Right ventricle myocardium superior (tissue), 1 donor: ENCODE results near the gene RASSF5. TPM values are rescaled to one million over a fixed set of nuclear protein-coding genes. Genes with fewer than 3 reads are reported as not detected.

Experiments
- ATAC-seq: fragments of 200-7000 bp; cut with Tn5 transposase; one replicate; pipeline ENCODE4 v1.9.1; 2020; ENCODE audit warnings: mild to moderate bottlenecking; ENCODE audit not compliant: poor library complexity
- DNase-seq: peaks from one replicate; pipeline ENCODE4 v3.0.0-alpha.2; 2020
- intact Hi-C: fragments of 100-400 bp; cut with DNase I; formaldehyde crosslinking; loops from one replicate; pipeline ENCODE4 v1.11.2; 2022
- total RNA-seq: library from RNA; stranded (reverse); fragmentation: NEBNext Ultra II Directional; extraction: Animal tissue kit (Norgen Biotek cat#: 25700); gene quantifications from one replicate; pipeline ENCODE4 v1.2.1, GENCODE V29; 2021
- donor health status: DM: no; HTN: yes; CAD: no; lungs with severe emphysema.

Gene RASSF5
- total RNA-seq, 1 donor from 2014 or later, result 3.9 TPM

DNA sequence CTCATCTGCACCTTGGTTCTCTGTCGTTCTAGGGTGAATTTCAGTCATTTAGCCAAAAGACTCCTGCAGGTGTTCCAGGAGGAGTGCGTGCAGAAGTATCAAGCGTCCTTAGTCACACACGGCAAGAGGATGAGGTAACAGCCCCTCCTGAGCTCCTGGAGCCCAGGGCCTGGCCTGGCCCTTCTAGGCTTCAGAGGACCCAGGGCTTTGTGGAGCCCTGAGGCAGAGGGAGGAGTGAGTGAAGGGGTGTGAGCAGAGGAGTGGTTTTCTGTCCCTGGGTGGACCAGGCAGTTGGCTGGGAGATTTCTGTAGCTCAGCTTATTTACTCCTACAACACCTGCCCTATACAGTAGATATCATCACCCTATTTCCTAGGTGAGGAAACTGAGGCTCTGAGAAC is 15.7 kb upstream of the RASSF5 start:
- intact Hi-C loops, result loop anchor here (2.0 kb wide), 2 partner anchors 53 to 91 kb away; no protein-coding TSS in a partner anchor
- ATAC-seq (no peak), DNase-seq (no peak)

GRCh38 chr1:206492589-206492988 is 14.7 kb upstream of the RASSF5 start:
- DNase-seq (no peak), ATAC-seq (no peak)
- intact Hi-C loops, result no loop called here

- no peak for DNase-seq
- intact Hi-C loops, result no loop called here
- no peak for ATAC-seq
These were observed 14.1 kb upstream of the RASSF5 start for GRCh38 chr1:206493279-206493678.

DNA sequence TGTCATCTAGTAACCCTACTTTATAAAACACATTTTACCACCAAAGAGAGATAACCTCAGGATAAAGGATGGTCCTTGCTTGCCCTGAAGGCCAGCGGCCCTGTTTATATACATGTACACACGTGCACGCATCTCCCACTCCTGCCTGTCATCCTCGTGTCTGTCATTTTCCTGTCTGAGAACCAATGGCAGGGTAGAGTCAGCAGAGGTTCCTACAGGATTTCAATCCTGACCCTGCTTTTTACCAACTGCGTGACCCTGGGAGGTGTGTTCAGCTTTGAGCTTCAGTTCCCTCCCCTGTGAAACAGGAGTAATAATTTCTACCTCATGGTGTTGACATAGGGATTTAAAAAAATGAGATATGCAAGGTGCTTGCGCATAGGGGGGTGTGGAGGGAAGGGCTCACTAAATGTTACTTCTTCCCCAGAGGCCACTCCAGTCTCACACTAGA is 12.3 kb upstream of the RASSF5 start:
- peak; percentile 7 for ATAC-seq
- intact Hi-C loops, result no loop called here
- DNase-seq, result no peak

DNA sequence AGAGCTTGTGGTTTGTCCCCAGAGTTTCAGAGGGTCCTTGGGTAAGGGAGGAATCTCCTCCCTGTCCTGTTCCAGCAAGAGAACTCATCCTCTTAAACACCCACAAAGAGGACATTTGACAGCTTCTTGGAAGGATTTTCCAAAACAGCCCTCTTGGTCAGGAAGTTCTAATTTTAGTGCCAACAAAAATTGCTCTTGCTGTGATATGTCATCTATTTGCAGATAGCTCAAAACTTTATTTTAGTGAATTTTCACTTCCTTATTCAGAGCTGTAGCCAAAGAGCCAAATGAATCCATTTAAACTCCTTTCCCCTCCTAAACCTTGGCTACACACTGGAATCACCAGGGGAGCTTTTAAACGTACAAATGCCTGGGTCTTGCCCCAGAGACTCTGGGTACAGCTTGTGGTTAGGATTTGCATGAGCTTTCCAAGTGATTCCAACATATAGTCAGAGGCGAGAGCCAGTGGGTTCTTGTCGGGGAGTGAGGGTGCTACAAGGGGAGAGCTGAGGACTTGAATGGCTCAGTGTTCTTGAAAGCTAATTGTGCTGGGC is 11.8 kb upstream of the RASSF5 start:
- DNase-seq (no peak), ATAC-seq (peak; percentile 8)
- intact Hi-C loops, result no loop called here

GRCh38 chr1:206496131-206496793 is 11.1 kb upstream of the RASSF5 start:
- no peak for ATAC-seq
- DNase-seq, result peak; percentile 56
- intact Hi-C loops, result no loop called here

DNA sequence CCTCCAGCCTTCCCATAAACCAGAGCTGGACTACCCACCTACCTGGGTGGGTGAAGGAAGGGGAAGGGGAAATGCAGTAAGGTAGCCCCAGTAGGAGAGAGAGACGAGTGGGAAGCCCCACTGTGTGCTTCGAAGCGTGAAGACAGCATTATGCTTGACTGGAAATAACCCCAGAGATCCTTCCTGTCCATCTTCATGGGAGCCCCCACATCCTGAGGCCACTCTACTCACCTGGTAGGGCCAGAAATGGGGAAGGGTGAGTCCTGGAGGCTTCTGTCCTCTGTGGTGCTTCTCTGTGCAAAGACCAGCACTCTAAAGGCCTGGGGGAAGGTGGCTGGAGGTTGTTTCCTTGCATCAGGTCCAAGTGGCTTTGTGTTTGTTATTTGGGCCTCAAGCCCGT is 10.0 kb upstream of the RASSF5 start:
- intact Hi-C loops, result no loop called here

DNA sequence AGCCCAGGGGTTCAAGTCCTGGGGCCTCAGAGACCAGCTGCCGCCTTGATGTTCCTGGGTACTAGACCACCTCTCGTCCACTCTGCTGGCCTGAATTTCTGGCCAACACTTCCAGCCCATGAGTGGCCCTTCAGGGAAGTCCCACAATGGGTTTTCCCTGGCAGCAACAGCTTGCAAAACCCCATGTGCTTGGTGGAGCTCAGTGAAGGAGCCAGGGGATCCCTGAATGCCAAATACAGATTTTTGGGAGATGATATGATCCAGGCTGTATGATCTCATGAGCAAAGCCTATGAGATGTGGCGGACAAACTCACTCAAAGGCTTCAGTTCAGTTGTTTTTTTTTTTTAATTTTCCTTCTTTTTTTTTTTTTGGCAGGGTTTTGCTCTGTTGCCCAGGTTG is 9.6 kb upstream of the RASSF5 start:
- intact Hi-C loops, result no loop called here
- ATAC-seq (no peak), DNase-seq (no peak)

More for the DNA sequence above, 10.0 kb upstream of the RASSF5 start:
- DNase-seq (no peak), ATAC-seq (no peak)

- ATAC-seq (no peak), DNase-seq (no peak)
- intact Hi-C loops, result no loop called here
These were observed 8.6 kb upstream of the RASSF5 start for GRCh38 chr1:206498685-206499084.

DNA sequence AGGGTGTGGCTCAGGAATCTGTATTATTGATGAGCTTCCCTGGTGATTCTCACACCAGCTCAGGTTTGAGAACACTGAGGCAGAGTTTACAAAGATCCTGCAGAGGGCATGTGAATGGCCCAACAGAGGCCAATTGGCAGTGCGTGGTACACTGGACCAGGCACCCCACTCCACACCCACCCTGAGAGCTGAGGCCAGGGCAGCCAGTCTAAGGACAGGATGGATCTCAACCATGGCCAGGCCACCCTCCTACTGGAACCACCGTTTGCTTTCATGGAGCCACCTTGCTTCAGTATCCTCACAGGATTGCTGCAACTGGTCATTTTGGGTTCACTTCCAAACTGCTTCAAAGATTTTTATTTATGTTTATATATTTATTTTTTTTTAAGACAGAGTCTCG is 7.3 kb upstream of the RASSF5 start:
- DNase-seq, result no peak
- intact Hi-C loops, result no loop called here
- ATAC-seq, result no peak

DNA sequence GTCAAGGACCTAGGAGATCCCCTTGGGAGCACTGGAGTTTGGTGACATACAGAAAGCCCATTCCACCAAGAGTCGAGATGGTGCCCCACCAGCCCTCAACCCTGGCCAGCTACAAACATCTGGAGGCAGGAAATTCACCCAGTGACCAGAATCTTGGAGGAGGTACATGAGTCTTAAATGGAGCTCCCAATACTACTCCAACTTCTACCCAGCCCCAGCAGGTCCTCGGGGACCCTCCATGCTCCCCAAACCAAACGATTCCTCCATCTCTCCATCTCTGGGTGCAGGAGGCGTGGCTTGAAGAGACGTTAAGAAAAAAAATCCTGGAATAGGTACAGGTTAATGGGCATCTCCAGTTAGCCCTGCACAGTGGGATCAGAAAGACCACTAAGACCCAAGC is 5.5 kb upstream of the RASSF5 start:
- no peak for ATAC-seq
- intact Hi-C loops, result no loop called here

DNA sequence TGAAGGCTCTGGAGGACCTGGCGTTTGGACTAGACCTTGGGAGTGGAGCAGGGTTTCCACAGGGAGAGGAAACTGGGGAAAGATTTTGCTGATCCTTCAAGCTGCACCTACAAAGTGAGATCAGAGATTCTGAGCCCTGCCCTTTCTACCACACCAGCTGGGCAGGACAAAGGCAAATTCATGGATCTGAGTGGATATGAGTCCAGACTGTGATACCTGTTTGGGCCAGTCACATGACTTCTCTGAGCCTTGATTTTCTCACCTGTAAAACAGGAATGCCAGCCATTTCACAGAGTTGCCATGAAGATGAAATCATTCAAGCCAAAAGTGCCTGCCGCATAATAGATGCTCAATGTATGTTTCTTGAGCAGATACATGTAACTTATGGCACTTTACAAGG is 4.9 kb upstream of the RASSF5 start:
- no peak for ATAC-seq
- intact Hi-C loops, result no loop called here
- no peak for DNase-seq

More for the DNA sequence above, 5.5 kb upstream of the RASSF5 start:
- DNase-seq, result no peak

- DNase-seq (no peak), ATAC-seq (no peak)
- intact Hi-C loops, result no loop called here
These were observed 4.5 kb upstream of the RASSF5 start for GRCh38 chr1:206502812-206503211.

- intact Hi-C loops, result no loop called here
These were observed 3.6 kb upstream of the RASSF5 start for GRCh38 chr1:206503591-206504362.

GRCh38 chr1:206504363-206504713 is 3.0 kb upstream of the RASSF5 start:
- ATAC-seq (no peak), DNase-seq (no peak)
- intact Hi-C loops, result no loop called here

More at GRCh38 chr1:206503591-206504362, 3.6 kb upstream of the RASSF5 start:
- DNase-seq, result peak; percentile 65
- peak; percentile 28 for ATAC-seq

- no peak for ATAC-seq
- no peak for DNase-seq
- intact Hi-C loops, result no loop called here
These were observed 1.5 kb upstream of the RASSF5 start for GRCh38 chr1:206505702-206506355.

- ATAC-seq (peak; percentile 31), DNase-seq (peak; percentile 53)
- intact Hi-C loops, result no loop called here
These were observed 687 bp upstream of the RASSF5 start for GRCh38 chr1:206506405-206507283.

DNA sequence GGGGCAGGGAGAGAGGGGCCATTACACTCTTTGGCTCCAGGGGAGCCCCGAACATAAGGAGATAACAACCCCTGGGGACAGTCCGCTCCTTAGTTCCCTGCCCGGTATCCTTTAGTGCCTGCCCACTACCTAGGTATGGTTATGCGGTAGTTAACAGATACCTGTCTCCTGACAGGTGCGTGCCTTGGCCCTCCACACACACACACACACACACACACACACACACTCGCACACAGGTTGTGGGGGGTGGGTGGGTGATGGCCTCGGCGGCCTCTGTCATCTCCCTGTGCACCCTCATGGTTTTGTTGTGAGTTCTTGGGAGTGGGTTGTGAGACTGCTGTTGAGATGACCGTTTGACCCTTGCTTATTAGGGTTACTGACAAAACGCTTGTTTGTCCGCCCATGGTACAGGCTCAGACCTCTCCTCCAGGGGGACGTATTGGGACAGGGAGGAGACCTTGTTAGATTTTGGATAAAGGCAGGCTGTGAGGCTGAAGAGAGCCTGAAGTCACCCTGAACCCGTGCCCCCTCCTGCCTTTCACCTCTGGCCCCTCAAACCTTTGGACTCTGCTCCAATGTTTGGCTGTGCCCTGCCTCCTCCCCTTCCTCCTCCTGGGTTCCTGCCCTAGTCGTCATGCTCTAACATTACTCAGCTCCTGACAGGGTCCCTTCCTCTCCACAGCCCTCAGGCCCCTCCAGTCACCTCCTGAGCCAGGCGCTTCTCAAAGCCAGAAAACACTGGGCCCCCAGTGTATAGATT is 979 bp downstream of the RASSF5 start:
- no peak for ATAC-seq
- intact Hi-C loops, result no loop called here
- no peak for DNase-seq
